HepG2 (cell line): ENCODE results near the gene KCTD15. TPM values are rescaled to one million over a fixed set of nuclear protein-coding genes. Genes with fewer than 3 reads are reported as not detected.
A peak's percentile ranks its signal among the peaks of the same experiment; 100 is the strongest.

Experiments used
- ATAC-seq: fragments of 200-7000 bp; cut with Tn5 transposase; 3 replicates; pipeline ENCODE4 v1.9.1; 2020; ENCODE audit warnings: mild to moderate bottlenecking, moderate library complexity
- BruUV-seq: library from RNA; stranded (reverse); fragments of 400-500 nt; replicated peaks from 2 replicates; lab custom pipeline; 2021; lab: Mats Ljungman, UMichigan
- CTCF ChIA-PET: fragments of 300-600 bp; formaldehyde crosslinking; extraction: SDS; loops from one replicate; lab custom pipeline; 2021; ENCODE audit warnings: low total read pairs, inconsistent platforms, low intra/inter-chr PET ratio; lab: Yijun Ruan, JAX
- POLR2A ChIA-PET: fragments of 350-600 bp; sonication (Branson Sonifier 250); formaldehyde crosslinking; loops from one replicate; lab custom pipeline; 2020; ENCODE audit warnings: antibody characterized with exemption, inconsistent platforms; lab: Yijun Ruan, JAX
- DNase-seq: peaks from one replicate; pipeline ENCODE4 v3.0.0-alpha.2; 2015; ENCODE audit warnings: low spot score
- FAIRE-seq: peaks from 3 replicates; lab custom pipeline; 2011; peaks lifted over from hg19 to GRCh38; lab: Jason Lieb, UNC
- H2AFZ ChIP-seq: one replicate; pipeline ENCODE4 v1.6.1; 2011; ENCODE audit warnings: low read length, inconsistent platforms
- H3K27ac ChIP-seq: fragments of 300-600 bp; 3 replicates; pipeline ENCODE4 v1.8.0; 2011; ENCODE audit warnings: mixed run types, mild to moderate bottlenecking, mixed read lengths, low read length, inconsistent platforms; ENCODE audit not compliant: insufficient read depth; ENCODE audit errors: extremely low read length
- H3K27me3 ChIP-seq, 2 experiments: fragments of 200-600 bp in 1 of 2; 2 replicates in 1 of 2; 3 replicates in 1 of 2; pipeline versions ENCODE4 v1.6.0 to v1.8.0; 2011; ENCODE audit warnings: low read length in 2 of 2, mild to moderate bottlenecking in 2 of 2, moderate library complexity in 2 of 2, inconsistent platforms in 1 of 2; ENCODE audit not compliant: insufficient read depth in 2 of 2, control insufficient read depth in 1 of 2
- H3K36me3 ChIP-seq, 2 experiments: fragments of 200-600 bp in 1 of 2; replicated peaks in 1 of 2; 2 replicates in 1 of 2; 3 replicates in 1 of 2; pipeline versions ENCODE4 v1.5.1 to v1.8.0; 2011; ENCODE audit warnings: low read length in 2 of 2, inconsistent platforms in 1 of 2; ENCODE audit not compliant: insufficient read depth in 2 of 2, control insufficient read depth in 1 of 2
- H3K4me1 ChIP-seq: 2 replicates; pipeline ENCODE4 v1.5.1; 2012; ENCODE audit warnings: low read length, inconsistent platforms; ENCODE audit not compliant: insufficient read depth
- H3K4me2 ChIP-seq: 2 replicates; pipeline ENCODE4 v1.6.0; 2011; ENCODE audit warnings: low read depth, low read length, inconsistent platforms
- H3K4me3 ChIP-seq, 3 experiments: fragments of 200-600 bp in 1 of 3; sonication (generic), shearing (Covaris generic) in 1 of 3; replicated peaks in 1 of 3; 2 replicates each; pipeline ENCODE4 v1.5.1; 2011 to 2016; ENCODE audit warnings: low read length in 3 of 3, inconsistent platforms in 2 of 3, low read depth in 2 of 3, mild to moderate bottlenecking in 2 of 3, control low read depth in 1 of 3, mixed read lengths in 1 of 3; ENCODE audit not compliant: insufficient read depth in 1 of 3
- H3K79me2 ChIP-seq: one replicate; pipeline ENCODE4 v1.6.1; 2011; ENCODE audit warnings: low read length, inconsistent platforms; ENCODE audit not compliant: insufficient read depth
- H3K9ac ChIP-seq: 2 replicates; pipeline ENCODE4 v1.6.0; 2011; ENCODE audit warnings: mild to moderate bottlenecking, low read depth, low read length, inconsistent platforms; ENCODE audit not compliant: insufficient read depth
- H3K9me3 ChIP-seq: 2 replicates; pipeline ENCODE4 v1.5.1; 2012; ENCODE audit warnings: mild to moderate bottlenecking, low read length
- H4K20me1 ChIP-seq: 2 replicates; pipeline ENCODE4 v1.6.0; 2011; ENCODE audit warnings: inconsistent platforms, mild to moderate bottlenecking, low read length, moderate library complexity; ENCODE audit not compliant: insufficient read depth
- EZH2 ChIP-seq: conservative IDR thresholded peaks from 2 replicates; pipeline ENCODE4 v1.6.1; 2012; ENCODE audit warnings: mild to moderate bottlenecking, low read depth, low read length, moderate library complexity
- FOXA3 ChIP-seq: IDR thresholded peaks from 2 replicates; pipeline ENCODE4 v1.6.1; 2016; ENCODE audit warnings: missing genetic modification reagents, missing compliant biosample characterization
- GMEB1 ChIP-seq: sonication (generic); formaldehyde crosslinking; IDR thresholded peaks from 2 replicates; pipeline ENCODE4 v1.5.1; 2020; ENCODE audit warnings: missing genetic modification reagents, mild to moderate bottlenecking, borderline replicate concordance
- MED8 ChIP-seq: sonication (generic); formaldehyde crosslinking; IDR thresholded peaks from 2 replicates; pipeline ENCODE4 v1.8.1; 2023; ENCODE audit warnings: mild to moderate bottlenecking, missing genetic modification reagents; ENCODE audit not compliant: insufficient replicate concordance
- NFE2L1 ChIP-seq: sonication (generic); formaldehyde crosslinking; IDR thresholded peaks from 2 replicates; pipeline ENCODE4 v1.4.0; 2020; ENCODE audit warnings: missing genetic modification reagents, mild to moderate bottlenecking, borderline replicate concordance
- PAXIP1 ChIP-seq: sonication (generic); formaldehyde crosslinking; conservative IDR thresholded peaks from 2 replicates; pipeline ENCODE4 v1.4.0; 2020; ENCODE audit warnings: mild to moderate bottlenecking, missing genetic modification reagents, moderate library complexity
- PCBP2 ChIP-seq: fragments of 200-400 bp; formaldehyde crosslinking; optimal IDR thresholded peaks from 2 replicates; pipeline ENCODE3; 2018; ENCODE audit warnings: low read length, low read depth; ENCODE audit not compliant: poor library complexity, severe bottlenecking
- SOX6 ChIP-seq, 2 experiments: fragments of 450-650 bp in 1 of 2; sonication (generic) in 1 of 2; formaldehyde crosslinking in 1 of 2; IDR thresholded peaks; 2 replicates each; pipeline versions ENCODE4 v1.4.0 to v1.6.1; 2017 to 2020; ENCODE audit warnings: antibody characterized with exemption in 1 of 2, mild to moderate bottlenecking in 1 of 2, missing genetic modification reagents in 1 of 2
- SPEN ChIP-seq: sonication (generic); formaldehyde crosslinking; IDR thresholded peaks from 2 replicates; pipeline ENCODE4 v1.5.1; 2020; ENCODE audit warnings: low read depth, mild to moderate bottlenecking, missing genetic modification reagents
- TGIF2 ChIP-seq: IDR thresholded peaks from 2 replicates; pipeline ENCODE4 v1.6.1; 2016; ENCODE audit warnings: control low read depth, missing compliant biosample characterization
- U2AF1 ChIP-seq: fragments of 200-400 bp; formaldehyde crosslinking; optimal IDR thresholded peaks from 2 replicates; pipeline ENCODE3; 2017; ENCODE audit warnings: mild to moderate bottlenecking, low read depth, low read length
- ZFYVE20 ChIP-seq: sonication (generic); formaldehyde crosslinking; IDR thresholded peaks from 2 replicates; pipeline ENCODE4 v1.8.0; 2023; ENCODE audit warnings: low read depth, mild to moderate bottlenecking, moderate library complexity, missing genetic modification reagents, borderline replicate concordance
- ZNF781 ChIP-seq: sonication (generic); formaldehyde crosslinking; IDR thresholded peaks from 2 replicates; pipeline ENCODE4 v1.5.1; 2020; ENCODE audit warnings: borderline replicate concordance, mild to moderate bottlenecking, missing genetic modification reagents; ENCODE audit errors: not compliant biosample characterization
- WGBS: methylation state at CpG from one replicate; pipeline ENCODE4 v1.1.6; 2017; ENCODE audit warnings: low lambda C conversion rate; 5-methylcytosine and 5-hydroxymethylcytosine counted together
- in situ Hi-C: cut with HindIII; loops from 2 replicates; pipeline ENCODE4 v1.10.0; 2017; ENCODE audit warnings: low pct_unique_long_range_greater_than_20kb; ENCODE audit not compliant: extremely low pct_ligation_motif_present
- intact Hi-C: fragments of 100-400 bp; cut with micrococcal nuclease; formaldehyde crosslinking; loops from one replicate; pipeline ENCODE4 v1.10.0; 2022; ENCODE audit not compliant: unreplicated experiment
- polyA plus RNA-seq, 8 experiments: library from polyadenylated mRNA; depleted of rRNA in 3 of 8; stranded (reverse) in 7 of 8; unstranded in 1 of 8; fragments of >200 nt; fragmentation: Illumina TruSeq in 4 of 8; extraction: Trizol in 4 of 8; gene quantifications; 2 replicates each; pipeline versions ENCODE4 v1.2.1 to v1.2.3, GENCODE V29; 2011 to 2016; ENCODE audit warnings: low read depth in 4 of 8, missing spikeins in 1 of 8, mixed read lengths in 1 of 8; ENCODE audit not compliant: insufficient read depth in 1 of 8
- total RNA-seq, 5 experiments: library from RNA; depleted of rRNA; stranded (reverse); fragments of >200 nt; fragmentation: Illumina TruSeq; extraction: Trizol; gene quantifications; 2 replicates each; pipeline ENCODE4 v1.2.3, GENCODE V29; 2016; ENCODE audit warnings: low read depth in 1 of 5

Gene KCTD15
- total and polyA plus RNA-seq, 2 of the 13 experiments (the other 11 are each of a cell fraction or from before 2014, with no cell fraction given) = 13.2 to 16.7 TPM

GRCh38 chr19:33804021-33804799, 7.5 kb downstream of the KCTD15 start:
- peak overlapping the region; percentile 60 for H3K4me2 ChIP-seq
- 67% methylated on average over 1 of the region's 10 CpGs for WGBS
- FAIRE-seq (peak; percentile 94), ATAC-seq (peak; percentile 93), DNase-seq (peak; percentile 94)
- H3K4me3 ChIP-seq = peak overlapping the region in 1 of 3 experiments; percentile 32; a peak in 1 of 6 replicates
- peaks cover 33% of the 10 kb centered on the region for H3K4me1 ChIP-seq
- peaks cover 7 to 58% of the 10 kb centered on the region in 2 experiments for H3K36me3 ChIP-seq
- CTCF ChIA-PET = no interaction called here
- no peaks in the 10 kb centered on the region for H4K20me1 ChIP-seq
- intact Hi-C loops (no loop called here), in situ Hi-C loops (no loop called here)
- H3K9ac ChIP-seq = peak overlapping the region; percentile 36
- BruUV-seq = no TSS peak
- H3K9me3 ChIP-seq = no peaks in the 10 kb centered on the region
- no peak overlapping the region for H2AFZ ChIP-seq
- H3K27ac ChIP-seq = peak overlapping the region; percentile 86
- H3K27me3 ChIP-seq = no peaks in the 10 kb centered on the region
- H3K79me2 ChIP-seq = peaks cover 18% of the 10 kb centered on the region
- POLR2A ChIA-PET = interaction anchor here (0.8 to 1.5 kb wide), 5 partner anchors 8 to 369 kb away, joined by 3 to 5 read pairs (median 3); partner anchors contain the start of gene KCTD15
- peak; percentile 83; the same call in 1 of the 2 replicates for TF ChIP-seq SPEN
- TF ChIP-seq PCBP2 = no peak
- no peak for TF ChIP-seq ZFYVE20
- TF ChIP-seq GMEB1 (CRISPR knock-in tag) = no peak
- TF ChIP-seq NFE2L1 = peak; percentile 65; the same call in 1 of the 2 replicates
- peak; percentile 51; the same call in 1 of the 2 replicates for TF ChIP-seq FOXA3 (CRISPR knock-in tag)
- no peak for TF ChIP-seq ZNF781
- TF ChIP-seq PAXIP1 (CRISPR knock-in tag) = peak; percentile 45
- TF ChIP-seq EZH2 = no peak
- TF ChIP-seq SOX6 (IDR thresholded peaks at IDR 0.05) = no peak
- 0 out of 2 replicates have a peak, but pooled peaks have one; percentile 24 for TF ChIP-seq SOX6 (CRISPR knock-in tag; IDR thresholded peaks at IDR 0.05)
- TF ChIP-seq MED8 (CRISPR knock-in tag) = no peak
- no peak for TF ChIP-seq U2AF1
- TF ChIP-seq TGIF2 (CRISPR knock-in tag) = no peak
